GM21619 (cell line): ENCODE data around the gene SYTL5.
"Not testable (repeated sequence)": the region's sequence is repeated elsewhere in the genome, so short reads cannot be mapped to it uniquely, and the experiment has no call there.

ENCODE experiments used
- ATAC-seq: cut with Tn5 transposase; IDR thresholded peaks from one replicate; pipeline ENCODE4 v1.9.1; 2021; ENCODE audit not compliant: unreplicated experiment

Gene SYTL5

DNA sequence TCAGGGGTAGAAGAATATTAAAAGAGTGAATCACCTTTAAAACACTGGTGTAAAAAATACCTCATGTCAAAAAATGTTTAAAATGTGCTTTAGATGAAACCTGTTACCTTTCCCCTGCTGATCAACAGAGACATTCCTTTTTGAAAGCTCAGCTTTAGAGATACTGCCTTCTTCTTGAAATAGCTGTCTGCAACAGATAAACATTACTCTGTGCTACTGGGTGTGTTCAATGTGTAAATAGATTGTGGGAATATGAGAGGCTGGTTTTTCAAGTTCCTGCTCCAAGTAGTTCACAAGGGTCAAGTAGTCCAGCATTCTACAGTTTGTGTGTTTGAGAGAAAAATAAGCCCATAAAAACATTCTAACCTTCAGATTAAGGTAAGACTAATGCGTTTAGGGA is at the start of gene SYTL5:
Gene SYTL5 (plus strand): TSS at position 263 of the 400 bp plus-strand sequence. CDS start 27,337 bp downstream, outside the sequence.
- no peak for ATAC-seq

DNA sequence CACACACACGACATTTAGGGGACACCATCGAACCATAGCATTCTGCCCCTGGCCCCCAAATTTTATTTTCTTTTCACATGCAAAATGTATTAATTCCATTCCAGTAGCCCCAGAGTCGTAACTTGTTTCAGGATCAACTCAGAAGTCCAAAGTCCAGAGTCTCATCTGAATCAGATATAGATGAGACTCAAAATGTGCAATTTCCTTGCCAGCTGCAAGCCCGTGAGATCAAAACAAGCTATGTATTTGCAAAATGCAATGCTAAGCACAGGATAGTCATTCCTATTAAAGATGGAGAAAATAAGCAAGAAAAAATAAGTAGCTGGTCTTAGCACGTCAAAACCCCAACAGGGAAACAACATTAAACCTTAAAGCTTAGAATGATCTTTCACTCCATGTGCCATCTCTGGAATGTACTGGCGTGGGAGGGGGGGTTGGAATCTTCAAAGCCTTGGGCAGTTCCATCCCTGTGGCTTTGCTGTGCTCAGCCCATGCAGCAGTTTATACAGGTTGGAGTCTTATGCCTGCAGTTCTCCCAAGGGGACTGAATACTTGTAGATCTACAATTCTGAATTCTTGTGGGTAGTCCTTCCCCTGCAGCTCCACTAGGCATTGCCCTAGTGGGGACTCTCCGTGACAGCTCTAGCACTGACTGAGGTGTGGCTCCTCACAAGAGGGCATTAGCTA is 47.7 kb upstream of the SYTL5 start:
- ATAC-seq = no peak

DNA sequence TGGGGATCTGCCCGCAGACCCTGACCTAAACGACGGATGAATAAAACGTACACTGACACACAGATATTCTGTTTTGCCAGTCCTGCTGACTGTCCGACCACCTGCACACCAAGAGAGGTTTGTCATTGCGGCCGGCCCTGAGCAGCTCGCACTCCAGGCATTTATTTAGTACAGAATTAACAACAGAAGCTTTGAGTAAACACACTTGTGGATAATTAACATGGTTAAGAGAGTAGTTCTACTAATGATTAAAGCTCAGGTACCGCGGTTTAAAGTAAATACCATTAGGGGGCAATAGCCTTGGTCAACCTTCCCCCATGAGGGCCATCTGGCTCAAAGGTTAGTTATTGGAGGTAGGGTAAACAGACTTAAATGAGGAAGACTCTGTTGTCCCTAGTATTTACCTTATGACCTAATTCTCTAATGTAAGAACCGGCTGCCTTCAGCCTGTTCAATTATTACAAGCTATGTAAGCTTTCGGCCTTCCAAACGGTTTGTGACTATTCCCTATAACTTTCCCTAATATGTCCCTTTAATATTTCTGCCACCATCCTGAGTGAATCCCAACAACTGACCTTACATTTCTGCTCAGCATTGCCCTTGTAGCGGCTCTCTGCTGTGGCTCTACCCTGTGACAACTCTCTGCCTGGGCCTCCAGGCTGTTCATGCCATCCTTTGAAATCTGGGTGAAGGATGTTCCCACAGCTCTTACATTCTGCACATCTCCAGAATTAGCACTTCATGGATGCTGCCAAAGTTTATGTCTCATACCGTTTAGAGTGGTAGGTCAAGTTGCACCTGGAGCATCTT is 46.9 kb upstream of the SYTL5 start:
- no peak for ATAC-seq

DNA sequence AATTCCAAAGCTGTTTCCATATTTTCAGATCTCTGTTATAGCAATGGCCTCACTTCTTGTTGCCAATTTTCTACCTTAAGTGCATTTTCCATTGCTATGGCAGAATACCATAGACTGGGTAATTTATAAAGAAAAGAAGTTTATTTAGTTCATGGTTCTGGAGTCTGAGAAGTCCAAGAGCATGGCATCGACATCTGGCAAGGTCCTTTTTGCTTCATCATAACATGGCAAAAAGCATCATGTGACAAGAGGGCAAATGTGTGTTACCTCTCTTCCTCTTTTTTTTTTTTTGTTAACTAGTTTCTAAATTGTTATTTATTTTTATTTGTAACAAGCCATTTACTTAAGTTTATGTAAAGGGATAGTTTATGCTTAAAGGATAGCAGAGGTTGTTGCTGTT is 45.2 kb upstream of the SYTL5 start:
- ATAC-seq = no peak

DNA sequence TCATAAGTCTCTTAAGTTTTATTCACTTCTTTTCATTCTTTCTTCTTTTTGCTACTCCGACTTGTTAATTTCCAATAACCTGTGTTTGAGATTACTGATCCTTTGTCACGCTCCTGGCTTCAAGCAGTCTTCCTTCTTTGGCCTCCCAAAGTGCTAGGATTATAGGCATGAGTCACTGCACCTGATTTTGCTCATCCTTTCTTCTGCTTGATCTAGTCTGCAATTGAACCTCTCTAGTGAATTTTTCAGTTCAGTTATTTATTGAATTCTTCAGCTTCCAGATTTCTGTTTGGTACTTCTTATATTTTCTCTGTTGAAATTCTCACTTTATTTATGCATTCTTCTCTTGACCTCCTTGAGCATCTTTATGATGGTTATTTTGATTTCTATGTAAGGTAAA is 38.6 kb upstream of the SYTL5 start:
- ATAC-seq = no peak

DNA sequence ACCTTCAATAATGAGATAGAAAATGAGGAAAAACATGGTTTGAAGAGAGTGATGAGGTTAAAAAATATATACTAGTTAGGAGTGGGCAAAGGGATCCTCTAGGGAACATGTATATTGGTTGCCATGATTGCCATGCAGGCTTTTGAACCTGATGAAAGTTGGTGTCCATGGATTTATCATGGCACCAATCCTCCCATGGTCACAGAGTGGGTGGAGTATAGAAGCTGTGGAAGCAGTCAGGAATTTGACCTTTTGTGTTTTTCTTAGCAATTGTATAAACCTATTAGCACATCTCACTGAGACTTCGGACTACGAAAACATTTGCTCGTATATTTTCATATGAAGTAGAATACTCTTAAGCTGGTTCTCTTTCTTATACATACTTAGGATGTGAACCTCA is 30.9 kb upstream of the SYTL5 start:
- no peak for ATAC-seq

DNA sequence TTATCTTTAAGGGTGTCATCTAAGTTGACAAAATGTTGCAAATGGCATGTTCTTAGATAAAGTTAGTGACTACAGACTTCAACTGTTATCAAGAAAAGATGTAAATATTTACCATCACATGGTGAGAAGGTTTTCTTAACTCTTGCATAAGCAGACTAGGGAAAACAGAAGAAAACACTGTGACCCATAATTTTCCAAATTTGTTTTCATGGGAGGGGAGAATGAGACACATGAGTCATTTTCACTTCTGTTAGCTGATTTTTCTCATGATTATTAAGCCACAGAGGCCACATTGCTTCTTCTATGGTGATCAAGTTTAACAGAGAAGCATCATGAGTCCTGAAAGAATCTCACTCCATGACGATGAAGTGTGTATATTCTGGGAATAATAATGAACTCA is 30.2 kb upstream of the SYTL5 start:
- no peak for ATAC-seq

DNA sequence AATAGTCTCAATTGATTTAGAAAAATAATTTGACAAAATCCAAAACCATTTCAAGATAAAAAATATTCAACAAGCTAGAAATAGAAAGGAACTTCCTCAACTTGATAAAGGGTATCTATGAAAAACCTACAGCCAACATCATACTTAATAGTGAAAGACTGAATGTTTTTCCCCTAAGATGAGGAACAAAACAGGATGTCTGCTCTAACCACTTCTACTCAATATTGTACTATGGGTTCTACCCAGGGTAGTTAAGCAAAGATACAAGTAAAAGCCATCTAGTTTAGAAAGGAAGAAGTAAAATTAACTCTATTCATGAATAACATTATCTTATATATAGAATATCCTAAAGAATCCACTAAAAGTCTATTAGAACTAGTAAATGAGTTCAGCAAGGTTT is 21.5 kb upstream of the SYTL5 start:
- ATAC-seq = no peak

DNA sequence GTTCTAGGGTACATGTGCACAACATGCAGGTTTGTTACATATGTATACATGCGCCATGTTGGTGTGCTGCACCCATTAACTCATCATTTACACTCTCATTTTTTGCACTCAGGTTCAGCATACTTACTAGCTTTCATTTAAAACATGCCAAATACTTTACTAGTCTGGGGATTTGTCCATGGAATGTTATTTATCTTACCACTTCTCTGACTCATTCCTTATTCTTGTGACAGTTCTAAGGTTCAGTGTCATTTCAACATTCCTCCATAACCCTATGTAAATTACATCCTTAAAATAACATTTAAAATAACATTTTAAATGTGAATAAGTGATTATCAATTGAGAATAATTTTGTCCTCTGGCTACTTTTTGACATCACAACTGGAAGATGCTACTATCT is 19.5 kb upstream of the SYTL5 start:
- ATAC-seq = no peak

DNA sequence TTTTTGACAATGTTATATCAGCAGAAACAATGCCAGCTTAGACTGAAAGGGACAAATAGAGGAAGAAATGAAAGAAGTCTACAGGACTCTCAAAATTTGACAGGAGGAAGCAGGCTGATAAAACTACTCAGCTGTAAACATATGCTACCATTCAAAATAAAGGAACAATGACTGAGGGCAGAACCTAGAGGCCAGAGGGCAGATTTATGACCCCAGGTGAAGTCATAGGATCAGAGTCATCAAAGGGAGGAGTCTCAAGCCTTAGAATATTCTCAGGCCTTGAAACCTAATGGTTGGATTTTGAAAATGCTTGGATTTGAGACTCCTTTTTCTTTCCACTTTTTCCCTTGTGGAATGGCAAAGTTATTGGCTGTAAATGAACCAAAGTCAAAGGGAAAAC is 17.0 kb upstream of the SYTL5 start:
- no peak for ATAC-seq

DNA sequence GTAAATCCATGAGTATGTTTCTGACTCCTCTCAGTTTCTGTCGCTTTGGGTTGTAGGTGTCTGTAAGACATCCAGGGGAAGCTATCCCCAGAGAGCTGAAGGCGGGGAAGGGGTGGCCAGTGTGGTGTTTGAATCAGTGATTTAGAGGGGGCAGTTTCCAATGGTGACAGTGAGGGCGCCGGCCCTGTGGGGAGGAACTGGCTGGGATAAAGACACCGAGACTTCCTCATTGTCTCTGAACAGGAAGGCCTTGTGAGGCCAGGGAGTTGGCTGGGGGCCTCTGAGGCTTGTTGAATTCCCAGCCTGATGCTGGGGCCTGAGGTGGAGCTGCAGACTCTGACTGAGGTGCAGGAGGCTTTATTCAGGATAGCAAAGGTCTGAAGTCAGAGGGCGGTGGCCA is 15.1 kb upstream of the SYTL5 start:
- ATAC-seq = not testable (repeated sequence)

DNA sequence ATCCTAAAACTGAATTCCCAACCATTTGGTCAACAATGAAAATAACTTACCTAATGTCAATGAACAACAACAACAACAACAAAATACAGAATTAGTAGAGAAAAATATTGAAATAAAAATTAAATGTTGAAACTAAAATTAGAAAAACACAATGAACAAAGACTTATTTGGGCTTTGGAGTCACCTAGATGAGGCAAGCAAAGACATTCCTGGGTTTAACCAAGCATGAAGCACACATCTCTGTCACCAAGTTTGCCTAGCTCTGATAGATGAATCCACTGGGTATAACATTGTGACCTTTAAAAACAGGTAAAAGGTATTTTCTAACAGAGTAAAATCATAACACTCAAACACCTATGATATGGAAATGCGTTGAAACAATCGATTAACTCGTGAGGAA is 13.2 kb upstream of the SYTL5 start:
- ATAC-seq = no peak

DNA sequence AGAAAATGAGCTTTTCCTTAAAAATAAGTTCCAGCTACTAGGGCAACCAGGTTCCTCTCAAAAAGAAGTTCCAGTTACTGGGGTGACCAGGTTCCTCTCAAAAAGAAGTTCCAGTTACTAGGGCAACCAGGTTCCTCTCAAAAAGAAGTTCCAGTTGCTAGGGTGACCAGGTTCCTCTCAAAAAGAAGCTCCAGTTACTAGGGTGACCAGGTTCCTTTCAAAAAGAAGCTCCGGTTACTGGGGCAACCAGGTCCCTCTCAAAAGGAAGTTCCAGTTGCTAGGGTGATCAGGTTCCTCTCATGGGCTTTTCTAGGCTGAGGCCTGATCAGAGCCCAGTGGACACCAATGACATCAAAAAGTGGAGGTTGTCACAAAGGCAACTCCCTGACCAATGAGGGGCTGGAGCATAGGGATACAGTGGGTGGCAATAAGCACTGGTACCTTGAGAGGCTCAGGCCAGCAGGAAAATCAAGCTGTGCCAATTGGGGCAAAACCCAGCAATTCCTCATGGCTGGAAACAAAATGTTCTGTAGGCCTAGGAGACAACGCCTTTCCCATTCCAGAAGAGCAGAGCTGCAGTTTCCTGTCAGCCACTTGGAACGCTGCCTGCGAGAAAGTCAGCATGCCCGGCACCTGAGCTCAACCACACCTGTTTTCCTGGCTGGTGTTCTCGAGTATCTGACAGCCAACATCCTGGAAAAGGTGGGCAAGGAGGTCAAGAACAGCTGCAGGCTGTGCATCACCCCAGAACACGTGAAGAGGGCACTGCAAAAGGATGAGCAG is 12.3 kb upstream of the SYTL5 start:
- ATAC-seq = peak; percentile 79

DNA sequence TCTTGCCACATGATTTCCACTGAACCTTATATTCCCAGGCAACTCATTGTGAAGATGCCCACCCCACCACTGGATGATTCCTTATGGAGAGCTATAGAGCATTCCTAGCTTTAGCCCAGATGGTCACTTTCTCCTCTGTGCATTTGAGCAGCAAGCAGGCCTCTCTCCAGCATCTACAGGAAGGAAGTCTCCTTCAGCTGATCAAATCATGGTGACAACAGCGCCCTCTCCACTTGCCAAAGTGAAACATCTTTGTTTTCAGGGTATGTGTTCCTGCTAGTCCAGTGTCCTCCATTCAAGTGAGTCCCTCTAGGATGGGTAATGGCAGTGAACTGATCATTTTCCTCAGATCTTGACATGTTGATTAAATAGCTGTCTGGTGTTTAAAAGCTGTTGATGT is 10.9 kb upstream of the SYTL5 start:
- ATAC-seq = no peak

DNA sequence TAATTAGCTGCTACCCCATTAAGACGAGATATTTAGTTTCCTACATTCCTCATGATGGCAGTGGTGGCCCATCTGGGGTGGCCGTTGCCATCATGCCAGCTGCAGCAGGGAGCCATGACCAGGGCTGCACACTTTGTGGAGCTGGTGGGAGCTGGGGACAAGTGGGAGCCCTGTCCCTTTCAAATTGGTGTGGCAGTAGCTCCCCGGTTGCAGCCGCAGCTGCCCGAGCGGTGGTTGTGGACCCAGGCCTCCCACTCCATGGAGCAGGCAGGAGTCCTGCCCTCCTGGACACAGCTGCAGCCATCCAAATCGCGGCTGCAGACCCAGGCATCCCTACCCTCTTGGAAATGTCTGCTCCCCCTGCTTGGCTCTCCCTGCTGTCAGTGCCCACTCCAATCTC is 9.3 kb upstream of the SYTL5 start:
- ATAC-seq = no peak

DNA sequence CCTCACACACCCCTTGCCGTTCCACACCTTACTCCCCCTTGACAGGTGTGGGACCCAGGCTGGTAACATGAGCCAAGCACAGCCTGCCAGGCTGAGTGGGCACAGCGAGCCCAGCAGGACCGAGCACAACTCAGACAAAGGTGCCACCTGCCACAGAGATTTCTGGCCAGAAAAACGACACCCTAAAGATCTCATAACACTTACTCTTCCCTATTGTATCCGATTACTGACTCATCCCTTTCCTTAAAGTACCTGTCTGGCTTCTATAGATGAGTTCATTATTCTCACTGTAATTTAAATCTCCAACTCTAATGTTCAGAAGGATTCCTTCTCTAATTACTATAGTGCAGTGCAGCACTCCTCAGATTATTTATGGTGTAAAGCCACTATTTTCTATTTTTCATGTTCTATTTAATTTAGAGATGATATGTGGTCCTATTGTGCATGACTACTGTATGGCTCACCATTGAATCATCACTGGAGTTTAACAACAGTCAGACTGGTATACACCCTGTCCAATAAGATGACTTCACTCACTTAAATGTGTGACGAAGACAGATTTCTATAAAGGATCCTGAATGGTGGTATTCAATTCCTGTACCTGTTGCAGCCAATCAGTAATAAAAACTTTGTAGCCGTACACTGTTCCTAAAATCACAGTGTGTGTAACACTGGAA is 7.6 kb upstream of the SYTL5 start:
- ATAC-seq = no peak

DNA sequence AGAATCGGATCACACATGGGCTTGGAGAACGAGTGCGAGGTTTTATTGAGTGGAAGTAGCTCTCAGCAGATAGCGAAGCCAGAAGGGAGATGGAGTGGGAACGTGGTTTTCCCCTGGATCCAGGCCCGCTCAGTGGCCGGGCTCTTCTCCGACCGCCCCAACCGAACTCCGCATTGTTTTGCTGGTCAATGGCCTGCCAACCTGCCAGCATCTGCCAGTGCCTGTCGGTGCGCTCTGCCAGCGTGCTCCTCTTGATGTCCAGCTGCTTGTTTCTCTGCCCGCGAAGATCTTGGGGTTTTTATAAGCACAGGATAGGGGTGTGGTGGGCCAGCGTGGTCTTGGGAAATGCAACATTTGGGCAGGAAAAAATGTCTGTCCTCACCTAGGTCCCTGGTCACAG is 5.6 kb upstream of the SYTL5 start:
- ATAC-seq = no peak

DNA sequence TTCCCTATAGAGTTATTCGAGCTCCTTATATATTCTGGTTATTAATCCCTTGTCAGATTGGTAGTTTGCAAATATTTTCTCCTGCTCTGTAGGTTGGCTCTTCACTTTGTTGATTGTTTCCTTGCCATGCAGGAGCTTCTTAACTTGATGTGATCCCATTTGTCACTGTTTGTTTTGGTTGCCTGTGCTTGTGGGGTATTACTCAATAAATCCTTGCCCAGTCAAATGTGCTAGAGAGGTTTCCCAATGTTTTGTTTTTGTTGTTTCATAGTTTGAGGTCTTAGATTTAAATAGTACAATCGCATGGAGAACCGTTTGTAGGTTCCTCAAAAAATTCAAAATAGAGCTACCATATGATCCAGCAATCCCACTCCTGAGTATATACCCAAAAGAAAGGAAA is 2.3 kb upstream of the SYTL5 start:
- ATAC-seq = no peak

DNA sequence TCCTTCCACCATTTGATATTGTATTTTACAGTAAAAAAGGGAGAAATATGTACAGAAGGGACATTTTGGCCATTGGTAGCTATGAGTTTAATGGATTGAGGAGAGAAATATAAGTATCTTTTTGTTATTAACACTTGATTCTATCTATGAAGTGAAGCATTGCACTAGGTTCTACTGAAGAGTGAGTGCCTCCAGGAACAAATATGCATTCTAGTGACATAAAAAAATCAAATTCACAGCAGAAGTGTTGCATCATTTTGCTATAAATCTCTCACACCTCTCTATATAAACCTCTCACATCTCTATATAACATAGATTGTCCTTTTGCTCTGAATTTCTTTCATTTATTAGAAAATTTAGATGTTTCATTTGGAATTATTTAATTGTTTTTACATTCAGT is 425 bp downstream of the SYTL5 start:
- no peak for ATAC-seq

DNA sequence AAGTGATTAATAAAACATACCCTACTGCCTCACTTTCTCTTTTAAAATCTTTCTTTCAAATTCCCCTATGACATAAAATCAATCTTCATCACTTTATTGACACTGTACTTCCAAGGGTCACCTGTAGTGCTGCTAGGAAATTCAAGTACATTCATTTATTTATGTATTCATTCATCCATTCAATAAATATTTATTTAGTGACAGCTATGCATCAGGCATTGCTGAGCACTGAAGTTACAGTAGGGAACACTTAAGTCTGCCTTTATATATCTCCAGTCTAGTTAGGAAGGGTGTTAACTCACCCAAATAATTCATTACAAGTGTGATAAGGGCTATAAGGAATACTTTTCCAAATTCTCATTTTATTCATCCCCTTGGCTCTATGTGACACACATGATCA is 2.3 kb downstream of the SYTL5 start:
- no peak for ATAC-seq

DNA sequence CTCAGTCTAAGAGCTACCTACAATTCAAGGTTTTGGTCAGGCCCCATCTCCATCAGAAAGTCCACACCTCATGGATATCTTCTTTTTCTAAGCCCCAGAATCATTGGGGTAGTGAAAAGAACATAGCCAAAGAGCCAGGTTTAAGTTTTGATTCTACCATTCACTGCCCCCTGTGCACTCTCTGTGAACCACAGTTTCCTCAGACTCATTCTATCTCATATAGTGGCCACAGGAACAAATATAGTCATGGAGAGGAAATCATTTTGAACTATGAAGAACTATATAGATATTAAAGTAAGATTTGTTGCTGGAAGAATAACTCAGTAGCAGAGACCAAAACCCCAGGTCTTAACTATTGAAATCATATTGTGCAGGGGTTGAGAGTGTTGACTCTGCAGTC is 3.3 kb downstream of the SYTL5 start:
- ATAC-seq = no peak
